Effector memory CD4-positive, alpha-beta T cell (primary cell): ENCODE data around the gene SPG11.
A peak's percentile ranks its signal among the peaks of the same experiment; 100 is the strongest.

Experiments
- DNase-seq, 3 donors: peaks; one replicate each; pipeline ENCODE4 v3.0.0-alpha.2; 2020
- H3K27ac ChIP-seq: 2 replicates; pipeline ENCODE4 v1.7.0; 2013; ENCODE audit warnings: mild to moderate bottlenecking, low read length, moderate library complexity; ENCODE audit not compliant: insufficient read depth, poor library complexity, severe bottlenecking
- H3K27me3 ChIP-seq: replicated peaks from 2 replicates; pipeline ENCODE4 v1.7.0; 2013; ENCODE audit warnings: mild to moderate bottlenecking, low read length; ENCODE audit not compliant: insufficient read depth, control insufficient read depth, poor library complexity, severe bottlenecking
- H3K36me3 ChIP-seq: 2 replicates; pipeline ENCODE4 v1.7.0; 2013; ENCODE audit warnings: mild to moderate bottlenecking, low read length, moderate library complexity; ENCODE audit not compliant: control insufficient read depth, insufficient read depth
- H3K4me1 ChIP-seq: 2 replicates; pipeline ENCODE4 v1.7.0; 2013; ENCODE audit warnings: low read length, mild to moderate bottlenecking; ENCODE audit not compliant: control insufficient read depth, insufficient read depth, poor library complexity, severe bottlenecking
- H3K4me3 ChIP-seq: 2 replicates; pipeline ENCODE4 v1.7.0; 2013; ENCODE audit warnings: low read length, low read depth, mild to moderate bottlenecking; ENCODE audit not compliant: insufficient read depth, poor library complexity, severe bottlenecking
- H3K9me3 ChIP-seq: 2 replicates; pipeline ENCODE4 v1.7.0; 2013; ENCODE audit warnings: mild to moderate bottlenecking, low read length, moderate library complexity; ENCODE audit not compliant: control insufficient read depth

Gene SPG11

GRCh38 chr15:44661576-44661975, 1.9 kb downstream of the SPG11 start:
- Histone ChIP-seq H3K36me3 (peaks cover 5% of the 10 kb centered on the region), H3K27me3 (no peaks in the 10 kb centered on the region), H3K4me1 (peaks cover 35% of the 10 kb centered on the region), H3K4me3 (no peak overlapping the region), H3K27ac (peak overlapping the region; percentile 96), H3K9me3 (no peaks in the 10 kb centered on the region)
- DNase-seq, result no peak

- Histone ChIP-seq H3K4me3 (no peak overlapping the region), H3K27me3 (no peaks in the 10 kb centered on the region), H3K27ac (no peak overlapping the region), H3K36me3 (peaks cover 18% of the 10 kb centered on the region), H3K4me1 (peaks cover 10% of the 10 kb centered on the region), H3K9me3 (no peaks in the 10 kb centered on the region)
- no peak for DNase-seq
Observed at GRCh38 chr15:44659056-44659455, 4.4 kb downstream of the SPG11 start.

GRCh38 chr15:44657378-44657777, 6.1 kb downstream of the SPG11 start:
- peaks cover 32% of the 10 kb centered on the region for H3K36me3 ChIP-seq
- DNase-seq, result no peak
- no peak overlapping the region for H3K4me3 ChIP-seq
- no peak overlapping the region for H3K27ac ChIP-seq
- peaks cover 2% of the 10 kb centered on the region for H3K4me1 ChIP-seq
- no peaks in the 10 kb centered on the region for H3K27me3 ChIP-seq
- H3K9me3 ChIP-seq, result no peaks in the 10 kb centered on the region

- peaks cover 33% of the 10 kb centered on the region for H3K36me3 ChIP-seq
Observed at GRCh38 chr15:44656913-44657312, 6.5 kb downstream of the SPG11 start.

GRCh38 chr15:44656298-44656697, 7.2 kb downstream of the SPG11 start:
- no peaks in the 10 kb centered on the region for H3K27me3 ChIP-seq
- no peaks in the 10 kb centered on the region for H3K9me3 ChIP-seq
- no peak overlapping the region for H3K27ac ChIP-seq
- H3K36me3 ChIP-seq, result peaks cover 39% of the 10 kb centered on the region
- no peak for DNase-seq
- no peak overlapping the region for H3K4me3 ChIP-seq
- H3K4me1 ChIP-seq, result no peaks in the 10 kb centered on the region

More at GRCh38 chr15:44656913-44657312, 6.5 kb downstream of the SPG11 start:
- Histone ChIP-seq H3K27ac (no peak overlapping the region), H3K4me3 (no peak overlapping the region), H3K9me3 (no peaks in the 10 kb centered on the region), H3K4me1 (no peaks in the 10 kb centered on the region), H3K27me3 (no peaks in the 10 kb centered on the region)
- no peak for DNase-seq

- no peak for DNase-seq
- no peaks in the 10 kb centered on the region for H3K9me3 ChIP-seq
- no peak overlapping the region for H3K4me3 ChIP-seq
- no peaks in the 10 kb centered on the region for H3K4me1 ChIP-seq
- no peak overlapping the region for H3K27ac ChIP-seq
- peaks cover 40% of the 10 kb centered on the region for H3K36me3 ChIP-seq
- H3K27me3 ChIP-seq, result no peaks in the 10 kb centered on the region
Observed at GRCh38 chr15:44654858-44655257, 8.6 kb downstream of the SPG11 start.

DNA sequence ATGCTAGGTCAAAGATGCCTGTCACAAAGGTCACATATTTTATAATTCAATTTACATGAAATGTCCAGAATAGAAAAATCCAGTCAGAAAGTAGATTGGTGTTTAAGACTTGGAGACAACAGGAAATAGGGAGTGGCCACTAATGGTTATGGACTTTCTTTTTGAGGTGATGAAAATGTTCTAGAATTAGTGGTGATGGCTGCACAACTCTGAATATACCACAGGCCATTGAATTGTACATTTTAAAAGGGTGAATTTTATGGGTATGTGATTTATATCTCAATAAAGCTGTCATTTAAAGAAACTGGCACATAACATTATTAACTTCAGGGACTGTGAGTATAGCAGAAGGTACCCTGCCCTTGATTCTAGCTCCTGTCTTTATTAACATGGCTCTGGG, 15.8 kb downstream of the SPG11 start:
- H3K27me3 ChIP-seq, result no peaks in the 10 kb centered on the region
- H3K4me3 ChIP-seq, result no peak overlapping the region
- H3K9me3 ChIP-seq, result no peaks in the 10 kb centered on the region
- H3K36me3 ChIP-seq, result peaks cover 36% of the 10 kb centered on the region
- no peak for DNase-seq
- no peaks in the 10 kb centered on the region for H3K4me1 ChIP-seq
- H3K27ac ChIP-seq, result no peak overlapping the region

- Histone ChIP-seq H3K36me3 (peaks cover 36% of the 10 kb centered on the region), H3K4me3 (no peak overlapping the region)
Observed at GRCh38 chr15:44647036-44647435, 16.4 kb downstream of the SPG11 start.

GRCh38 chr15:44646460-44646859, 17.0 kb downstream of the SPG11 start:
- peaks cover 31% of the 10 kb centered on the region for H3K36me3 ChIP-seq

More at GRCh38 chr15:44647036-44647435, 16.4 kb downstream of the SPG11 start:
- Histone ChIP-seq H3K9me3 (no peaks in the 10 kb centered on the region), H3K27ac (no peak overlapping the region), H3K4me1 (no peaks in the 10 kb centered on the region), H3K27me3 (no peaks in the 10 kb centered on the region)
- no peak for DNase-seq

DNA sequence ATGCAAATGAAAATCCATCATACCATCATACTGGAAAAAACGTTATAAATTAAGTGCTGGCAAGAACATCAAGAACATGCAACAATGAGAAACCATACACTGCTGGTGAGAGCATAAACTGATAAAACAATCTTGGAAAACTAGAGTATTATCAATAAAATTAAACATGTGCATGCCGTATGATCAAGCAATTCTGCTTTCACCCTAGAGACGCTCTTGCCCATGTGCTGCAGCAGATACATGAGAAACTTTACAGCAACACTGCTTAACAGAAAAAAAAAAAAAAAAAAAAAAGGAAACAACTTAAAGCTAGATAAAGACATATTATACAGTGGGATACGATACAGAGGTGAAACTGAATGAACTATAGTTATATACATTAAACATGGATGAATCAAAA, 21.8 kb downstream of the SPG11 start:
- Histone ChIP-seq H3K9me3 (no peaks in the 10 kb centered on the region), H3K36me3 (peaks cover 15% of the 10 kb centered on the region), H3K4me1 (no peaks in the 10 kb centered on the region), H3K27me3 (no peaks in the 10 kb centered on the region), H3K27ac (no peak overlapping the region), H3K4me3 (no peak overlapping the region)
- no peak for DNase-seq

More at GRCh38 chr15:44646460-44646859, 17.0 kb downstream of the SPG11 start:
- DNase-seq, result no peak
- H3K27ac ChIP-seq, result no peak overlapping the region
- H3K9me3 ChIP-seq, result no peaks in the 10 kb centered on the region
- no peaks in the 10 kb centered on the region for H3K4me1 ChIP-seq
- H3K4me3 ChIP-seq, result no peak overlapping the region
- no peaks in the 10 kb centered on the region for H3K27me3 ChIP-seq

- Histone ChIP-seq H3K36me3 (peaks cover 15% of the 10 kb centered on the region), H3K4me3 (no peak overlapping the region), H3K27ac (no peak overlapping the region), H3K27me3 (no peaks in the 10 kb centered on the region), H3K9me3 (no peaks in the 10 kb centered on the region), H3K4me1 (no peaks in the 10 kb centered on the region)
- DNase-seq, result no peak
Observed at GRCh38 chr15:44636976-44637375, 26.5 kb downstream of the SPG11 start.
